WTC11 (cell line): Measurements from ENCODE around the gene FGF3. TPM values are rescaled to one million over a fixed set of nuclear protein-coding genes. Genes with fewer than 3 reads are reported as not detected.

Experiments
- ATAC-seq: fragments of 200-7000 bp; cut with Tn5 transposase; 2 replicates; pipeline ENCODE4 v1.10.0; 2021; ENCODE audit warnings: mild to moderate bottlenecking, moderate library complexity
- CTCF ChIA-PET: fragments of 300-600 bp; sonication (Branson Sonifier 250); formaldehyde crosslinking; loops from one replicate; lab custom pipeline; 2021; ENCODE audit warnings: antibody characterized with exemption; lab: Charles Lee
- POLR2A ChIA-PET: fragments of 350-600 bp; sonication (Branson Sonifier 250); formaldehyde crosslinking; loops from one replicate; lab custom pipeline; 2021; ENCODE audit warnings: antibody characterized with exemption; lab: Charles Lee
- DNase-seq: peaks from one replicate; pipeline ENCODE4 v3.0.0; 2021; ENCODE audit warnings: low spot score
- H3K27ac Mint-ChIP-seq: 2 replicates; pipeline ENCODE4 v1.8.0; 2021; ENCODE audit warnings: mixed read lengths
- H3K27me3 Mint-ChIP-seq: 2 replicates; pipeline ENCODE4 v1.8.0; 2021; ENCODE audit warnings: low read depth, mild to moderate bottlenecking, moderate library complexity, mixed read lengths
- H3K36me3 Mint-ChIP-seq: 2 replicates; pipeline ENCODE4 v1.8.0; 2021; ENCODE audit warnings: mixed read lengths
- H3K4me1 Mint-ChIP-seq: 2 replicates; pipeline ENCODE4 v1.8.0; 2022; ENCODE audit warnings: mixed read lengths
- H3K4me3 Mint-ChIP-seq: 2 replicates; pipeline ENCODE4 v1.8.0; 2021; ENCODE audit warnings: mild to moderate bottlenecking, moderate library complexity, mixed read lengths
- H3K9me3 Mint-ChIP-seq: 2 replicates; pipeline ENCODE4 v1.8.0; 2021; ENCODE audit warnings: mixed read lengths
- CREM ChIP-seq: sonication (generic); formaldehyde crosslinking; IDR thresholded peaks from 2 replicates; pipeline ENCODE4 v1.8.1; 2022; ENCODE audit warnings: mild to moderate bottlenecking, missing genetic modification reagents, moderate library complexity
- FOXP1 ChIP-seq: sonication (generic); formaldehyde crosslinking; IDR thresholded peaks from 2 replicates; pipeline ENCODE4 v1.8.0; 2022; ENCODE audit warnings: missing genetic modification reagents, mild to moderate bottlenecking, moderate library complexity, borderline replicate concordance
- FOXP4 ChIP-seq: sonication (generic); formaldehyde crosslinking; IDR thresholded peaks from 2 replicates; pipeline ENCODE4 v1.8.0; 2022; ENCODE audit warnings: mild to moderate bottlenecking, missing genetic modification reagents
- HMGA2 ChIP-seq: fragments of 250-450 bp; sonication (Bioruptor Pico); IDR thresholded peaks from 2 replicates; pipeline ENCODE4 v1.4.0; 2021; ENCODE audit warnings: mild to moderate bottlenecking, moderate library complexity
- NFATC4 ChIP-seq: fragments of 250-450 bp; sonication (Bioruptor Pico); IDR thresholded peaks from 2 replicates; pipeline ENCODE4 v1.9.0; 2021; ENCODE audit warnings: mild to moderate bottlenecking
- NR3C1 ChIP-seq: sonication (generic); formaldehyde crosslinking; conservative IDR thresholded peaks from 2 replicates; pipeline ENCODE4 v1.8.1; 2023; ENCODE audit warnings: low read depth, mild to moderate bottlenecking, missing genetic modification reagents
- RORB ChIP-seq: fragments of 250-450 bp; sonication (Bioruptor Pico); IDR thresholded peaks from 2 replicates; pipeline ENCODE4 v1.9.0; 2021; ENCODE audit warnings: mild to moderate bottlenecking
- SMAD4 ChIP-seq: sonication (generic); formaldehyde crosslinking; IDR thresholded peaks from 2 replicates; pipeline ENCODE4 v1.8.0; 2022; ENCODE audit warnings: mild to moderate bottlenecking, missing genetic modification reagents
- TCF7 ChIP-seq: sonication (generic); formaldehyde crosslinking; IDR thresholded peaks from 2 replicates; pipeline ENCODE4 v1.8.0; 2022; ENCODE audit warnings: mild to moderate bottlenecking, low read depth, missing genetic modification reagents, moderate library complexity
- TP53 ChIP-seq: sonication (generic); formaldehyde crosslinking; IDR thresholded peaks from 2 replicates; pipeline ENCODE4 v1.8.1; 2023; ENCODE audit warnings: mild to moderate bottlenecking, missing genetic modification reagents
- ZNF263 ChIP-seq: sonication (generic); formaldehyde crosslinking; IDR thresholded peaks from 2 replicates; pipeline ENCODE4 v1.8.1; 2022; ENCODE audit warnings: low read depth, mild to moderate bottlenecking, moderate library complexity, missing genetic modification reagents
- total RNA-seq: library from RNA; stranded (reverse); gene quantifications from 3 replicates; pipeline ENCODE4 v1.2.3, GENCODE V29; 2021
- TF ChIP-seq, protein P1 (sequence below): sonication (generic); formaldehyde crosslinking; IDR thresholded peaks from 2 replicates; pipeline ENCODE4 v1.8.1; 2023; ENCODE audit warnings: mild to moderate bottlenecking, missing genetic modification reagents
- TF ChIP-seq, protein P2 (sequence below): fragments of 250-450 bp; sonication (Bioruptor Pico); IDR thresholded peaks from 2 replicates; pipeline ENCODE4 v1.9.0; 2021; ENCODE audit warnings: mild to moderate bottlenecking
- TF ChIP-seq, protein P3 (sequence below): sonication (generic); formaldehyde crosslinking; IDR thresholded peaks from 2 replicates; pipeline ENCODE4 v1.8.1; 2022; ENCODE audit warnings: low read depth, mild to moderate bottlenecking, moderate library complexity, missing genetic modification reagents, borderline replicate concordance
- TF ChIP-seq, protein P4 (sequence below): sonication (generic); formaldehyde crosslinking; IDR thresholded peaks from 2 replicates; pipeline ENCODE4 v1.8.0; 2022; ENCODE audit warnings: missing genetic modification reagents

The FGF3 gene
- total RNA-seq, 1 experiment from 2014 or later, result not detected

DNA sequence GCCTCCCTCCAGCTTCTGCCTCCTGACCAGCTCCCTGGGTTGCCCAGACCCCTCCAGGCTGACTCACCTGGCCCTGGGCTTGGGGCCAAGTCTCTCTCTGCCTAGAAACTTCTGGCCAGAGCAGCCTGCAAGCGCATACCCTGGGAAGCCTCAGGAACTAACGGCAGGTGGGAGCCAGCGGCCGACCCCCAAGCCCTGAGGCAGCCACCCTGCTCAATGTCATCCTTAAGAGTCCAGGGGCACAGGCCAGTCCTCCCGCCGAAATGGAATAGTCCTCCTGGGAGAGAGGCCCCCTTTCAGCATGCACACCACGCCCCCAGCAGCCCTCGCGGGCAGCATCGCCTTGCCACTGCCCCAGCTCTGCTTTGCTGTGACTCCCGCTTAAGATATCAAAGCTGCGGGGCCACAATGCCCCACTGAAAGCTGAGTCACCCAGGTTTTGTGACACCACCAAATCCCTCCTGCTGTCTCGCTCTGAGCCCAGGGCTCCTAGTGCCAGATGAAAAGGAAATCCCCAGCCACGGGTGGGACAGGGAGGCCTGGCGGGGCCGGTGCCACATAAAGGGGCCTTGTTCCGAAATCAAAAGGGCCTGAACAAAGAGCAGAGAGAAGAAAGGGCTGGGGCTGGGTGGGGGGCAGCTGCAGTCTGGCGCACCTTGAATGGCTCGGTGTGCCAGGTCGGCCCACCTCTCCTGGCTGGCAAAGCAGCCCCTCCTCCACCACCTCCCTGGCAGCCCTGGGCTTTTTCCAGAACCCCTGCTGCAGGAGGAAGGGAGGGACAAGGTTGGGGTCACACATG, 21.4 kb upstream of the FGF3 start:
- ATAC-seq, result no peak

GRCh38 chr11:69839516-69839915, 20.3 kb upstream of the FGF3 start:
- ATAC-seq, result no peak
- Mint-ChIP-seq H3K9me3 (peaks cover 7% of the 10 kb centered on the region; the same call in 1 of the 2 replicates), H3K4me1 (peaks cover 4% of the 10 kb centered on the region), H3K27ac (no peak overlapping the region), H3K4me3 (no peak overlapping the region), H3K36me3 (no peaks in the 10 kb centered on the region), H3K27me3 (no peaks in the 10 kb centered on the region; the same call in 1 of the 2 replicates)
- TF ChIP-seq ZNF263 (no peak), FOXP4 (CRISPR knock-in tag) (no peak), NFATC4 (no peak), SMAD4 (CRISPR knock-in tag) (no peak), NR3C1 (CRISPR knock-in tag) (no peak), CREM (CRISPR knock-in tag) (no peak), TP53 (CRISPR knock-in tag) (no peak)
- TF ChIP-seq, protein P1, sequence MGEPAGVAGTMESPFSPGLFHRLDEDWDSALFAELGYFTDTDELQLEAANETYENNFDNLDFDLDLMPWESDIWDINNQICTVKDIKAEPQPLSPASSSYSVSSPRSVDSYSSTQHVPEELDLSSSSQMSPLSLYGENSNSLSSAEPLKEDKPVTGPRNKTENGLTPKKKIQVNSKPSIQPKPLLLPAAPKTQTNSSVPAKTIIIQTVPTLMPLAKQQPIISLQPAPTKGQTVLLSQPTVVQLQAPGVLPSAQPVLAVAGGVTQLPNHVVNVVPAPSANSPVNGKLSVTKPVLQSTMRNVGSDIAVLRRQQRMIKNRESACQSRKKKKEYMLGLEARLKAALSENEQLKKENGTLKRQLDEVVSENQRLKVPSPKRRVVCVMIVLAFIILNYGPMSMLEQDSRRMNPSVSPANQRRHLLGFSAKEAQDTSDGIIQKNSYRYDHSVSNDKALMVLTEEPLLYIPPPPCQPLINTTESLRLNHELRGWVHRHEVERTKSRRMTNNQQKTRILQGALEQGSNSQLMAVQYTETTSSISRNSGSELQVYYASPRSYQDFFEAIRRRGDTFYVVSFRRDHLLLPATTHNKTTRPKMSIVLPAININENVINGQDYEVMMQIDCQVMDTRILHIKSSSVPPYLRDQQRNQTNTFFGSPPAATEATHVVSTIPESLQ, result no peak
- TF ChIP-seq, protein P2, sequence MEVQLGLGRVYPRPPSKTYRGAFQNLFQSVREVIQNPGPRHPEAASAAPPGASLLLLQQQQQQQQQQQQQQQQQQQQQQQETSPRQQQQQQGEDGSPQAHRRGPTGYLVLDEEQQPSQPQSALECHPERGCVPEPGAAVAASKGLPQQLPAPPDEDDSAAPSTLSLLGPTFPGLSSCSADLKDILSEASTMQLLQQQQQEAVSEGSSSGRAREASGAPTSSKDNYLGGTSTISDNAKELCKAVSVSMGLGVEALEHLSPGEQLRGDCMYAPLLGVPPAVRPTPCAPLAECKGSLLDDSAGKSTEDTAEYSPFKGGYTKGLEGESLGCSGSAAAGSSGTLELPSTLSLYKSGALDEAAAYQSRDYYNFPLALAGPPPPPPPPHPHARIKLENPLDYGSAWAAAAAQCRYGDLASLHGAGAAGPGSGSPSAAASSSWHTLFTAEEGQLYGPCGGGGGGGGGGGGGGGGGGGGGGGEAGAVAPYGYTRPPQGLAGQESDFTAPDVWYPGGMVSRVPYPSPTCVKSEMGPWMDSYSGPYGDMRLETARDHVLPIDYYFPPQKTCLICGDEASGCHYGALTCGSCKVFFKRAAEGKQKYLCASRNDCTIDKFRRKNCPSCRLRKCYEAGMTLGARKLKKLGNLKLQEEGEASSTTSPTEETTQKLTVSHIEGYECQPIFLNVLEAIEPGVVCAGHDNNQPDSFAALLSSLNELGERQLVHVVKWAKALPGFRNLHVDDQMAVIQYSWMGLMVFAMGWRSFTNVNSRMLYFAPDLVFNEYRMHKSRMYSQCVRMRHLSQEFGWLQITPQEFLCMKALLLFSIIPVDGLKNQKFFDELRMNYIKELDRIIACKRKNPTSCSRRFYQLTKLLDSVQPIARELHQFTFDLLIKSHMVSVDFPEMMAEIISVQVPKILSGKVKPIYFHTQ (CRISPR knock-in tag), result no peak
- TF ChIP-seq, protein P3, sequence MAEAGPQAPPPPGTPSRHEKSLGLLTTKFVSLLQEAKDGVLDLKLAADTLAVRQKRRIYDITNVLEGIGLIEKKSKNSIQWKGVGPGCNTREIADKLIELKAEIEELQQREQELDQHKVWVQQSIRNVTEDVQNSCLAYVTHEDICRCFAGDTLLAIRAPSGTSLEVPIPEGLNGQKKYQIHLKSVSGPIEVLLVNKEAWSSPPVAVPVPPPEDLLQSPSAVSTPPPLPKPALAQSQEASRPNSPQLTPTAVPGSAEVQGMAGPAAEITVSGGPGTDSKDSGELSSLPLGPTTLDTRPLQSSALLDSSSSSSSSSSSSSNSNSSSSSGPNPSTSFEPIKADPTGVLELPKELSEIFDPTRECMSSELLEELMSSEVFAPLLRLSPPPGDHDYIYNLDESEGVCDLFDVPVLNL (CRISPR knock-in tag), result no peak
- no peak for DNase-seq
- ChIA-PET POLR2A (no interaction called here), CTCF (no interaction called here)

More for the DNA sequence above, 21.4 kb upstream of the FGF3 start:
- ChIA-PET POLR2A (no interaction called here), CTCF (interaction anchor here (0.6 to 1.0 kb wide), 2 partner anchors 136 to 1380 kb away, joined by 3 to 5 read pairs; partner anchors contain the start of gene PPP6R3)
- peaks cover 7% of the 10 kb centered on the region; the same call in 1 of the 2 replicates for H3K9me3 Mint-ChIP-seq
- peaks cover 4% of the 10 kb centered on the region for H3K4me1 Mint-ChIP-seq
- TF ChIP-seq, protein P4, sequence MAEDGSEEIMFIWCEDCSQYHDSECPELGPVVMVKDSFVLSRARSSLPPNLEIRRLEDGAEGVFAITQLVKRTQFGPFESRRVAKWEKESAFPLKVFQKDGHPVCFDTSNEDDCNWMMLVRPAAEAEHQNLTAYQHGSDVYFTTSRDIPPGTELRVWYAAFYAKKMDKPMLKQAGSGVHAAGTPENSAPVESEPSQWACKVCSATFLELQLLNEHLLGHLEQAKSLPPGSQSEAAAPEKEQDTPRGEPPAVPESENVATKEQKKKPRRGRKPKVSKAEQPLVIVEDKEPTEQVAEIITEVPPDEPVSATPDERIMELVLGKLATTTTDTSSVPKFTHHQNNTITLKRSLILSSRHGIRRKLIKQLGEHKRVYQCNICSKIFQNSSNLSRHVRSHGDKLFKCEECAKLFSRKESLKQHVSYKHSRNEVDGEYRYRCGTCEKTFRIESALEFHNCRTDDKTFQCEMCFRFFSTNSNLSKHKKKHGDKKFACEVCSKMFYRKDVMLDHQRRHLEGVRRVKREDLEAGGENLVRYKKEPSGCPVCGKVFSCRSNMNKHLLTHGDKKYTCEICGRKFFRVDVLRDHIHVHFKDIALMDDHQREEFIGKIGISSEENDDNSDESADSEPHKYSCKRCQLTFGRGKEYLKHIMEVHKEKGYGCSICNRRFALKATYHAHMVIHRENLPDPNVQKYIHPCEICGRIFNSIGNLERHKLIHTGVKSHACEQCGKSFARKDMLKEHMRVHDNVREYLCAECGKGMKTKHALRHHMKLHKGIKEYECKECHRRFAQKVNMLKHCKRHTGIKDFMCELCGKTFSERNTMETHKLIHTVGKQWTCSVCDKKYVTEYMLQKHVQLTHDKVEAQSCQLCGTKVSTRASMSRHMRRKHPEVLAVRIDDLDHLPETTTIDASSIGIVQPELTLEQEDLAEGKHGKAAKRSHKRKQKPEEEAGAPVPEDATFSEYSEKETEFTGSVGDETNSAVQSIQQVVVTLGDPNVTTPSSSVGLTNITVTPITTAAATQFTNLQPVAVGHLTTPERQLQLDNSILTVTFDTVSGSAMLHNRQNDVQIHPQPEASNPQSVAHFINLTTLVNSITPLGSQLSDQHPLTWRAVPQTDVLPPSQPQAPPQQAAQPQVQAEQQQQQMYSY (CRISPR knock-in tag), result no peak
- no peak for TF ChIP-seq SMAD4 (CRISPR knock-in tag)
- TF ChIP-seq HMGA2 (CRISPR knock-in tag), result no peak
- TF ChIP-seq RORB (CRISPR knock-in tag), result no peak
- TF ChIP-seq NR3C1 (CRISPR knock-in tag), result no peak
- TF ChIP-seq TCF7 (CRISPR knock-in tag), result no peak
- TF ChIP-seq FOXP1 (CRISPR knock-in tag), result no peak
- no peak overlapping the region for H3K4me3 Mint-ChIP-seq
- H3K27me3 Mint-ChIP-seq, result no peaks in the 10 kb centered on the region; the same call in 1 of the 2 replicates
- H3K36me3 Mint-ChIP-seq, result no peaks in the 10 kb centered on the region
- H3K27ac Mint-ChIP-seq, result no peak overlapping the region
- no peak for DNase-seq
